EL (cell line): Measurements from ENCODE around the gene MAN1C1.
A peak's percentile ranks its signal among the peaks of the same experiment; 100 is the strongest.

Experiments
- DNase-seq: peaks from one replicate; pipeline ENCODE4 v3.0.0-alpha.2; 2016

Gene MAN1C1

GRCh38 chr1:25614501-25615171 is 2.0 kb upstream of the MAN1C1 start:
- DNase-seq = no peak

- DNase-seq = no peak
Measured at GRCh38 chr1:25615172-25615541, 1.4 kb upstream of the MAN1C1 start.

- no peak for DNase-seq
Measured at GRCh38 chr1:25615563-25616094, 962 bp upstream of the MAN1C1 start.

GRCh38 chr1:25616987-25617624 is 515 bp downstream of the MAN1C1 start:
- DNase-seq = no peak

- DNase-seq = no peak
Measured at GRCh38 chr1:25617625-25618432, 1.2 kb downstream of the MAN1C1 start.

- DNase-seq = no peak
Measured at GRCh38 chr1:25618433-25618808, 1.8 kb downstream of the MAN1C1 start.

GRCh38 chr1:25619101-25619890 is 2.7 kb downstream of the MAN1C1 start:
- no peak for DNase-seq

- no peak for DNase-seq
Measured at GRCh38 chr1:25620211-25620610, 3.6 kb downstream of the MAN1C1 start.

- no peak for DNase-seq
Measured at GRCh38 chr1:25620701-25621350, 4.2 kb downstream of the MAN1C1 start.

- no peak for DNase-seq
Measured at GRCh38 chr1:25621876-25622275, 5.3 kb downstream of the MAN1C1 start.

GRCh38 chr1:25622531-25622930 is 5.9 kb downstream of the MAN1C1 start:
- DNase-seq = no peak

- DNase-seq = no peak
Measured at GRCh38 chr1:25623007-25623406, 6.4 kb downstream of the MAN1C1 start.

GRCh38 chr1:25623731-25624130 is 7.1 kb downstream of the MAN1C1 start:
- no peak for DNase-seq

- DNase-seq = no peak
Measured at GRCh38 chr1:25624156-25624555, 7.6 kb downstream of the MAN1C1 start.

- DNase-seq = no peak
Measured at GRCh38 chr1:25624604-25625003, 8.0 kb downstream of the MAN1C1 start.

- DNase-seq = no peak
Measured at GRCh38 chr1:25626018-25626417, 9.4 kb downstream of the MAN1C1 start.

GRCh38 chr1:25628741-25629421 is 12.3 kb downstream of the MAN1C1 start:
- no peak for DNase-seq

- peak; percentile 34 for DNase-seq
Measured at GRCh38 chr1:25629836-25630235, 13.2 kb downstream of the MAN1C1 start.

GRCh38 chr1:25631750-25632485 is 15.3 kb downstream of the MAN1C1 start:
- no peak for DNase-seq

GRCh38 chr1:25634066-25634465 is 17.5 kb downstream of the MAN1C1 start:
- DNase-seq = no peak

- no peak for DNase-seq
Measured at GRCh38 chr1:25634896-25635295, 18.3 kb downstream of the MAN1C1 start.
